ENCODE results near the gene ALDH2. TPM values are rescaled to one million over a fixed set of nuclear protein-coding genes. Genes with fewer than 3 reads are reported as not detected.
"Not testable (repeated sequence)": the region's sequence is repeated elsewhere in the genome, so short reads cannot be mapped to it uniquely, and the experiment has no call there.

The ALDH2 gene
- total and polyA plus RNA-seq, 8 donors = 22.3 to 80.2 (median 40.6) TPM

GRCh38 chr12:111819191-111820158 is 52.7 kb downstream of the ALDH2 start:
- Histone ChIP-seq H3K27ac (no peak overlapping the region), H3K27me3 (no peaks in the 10 kb centered on the region), H3K36me3 (no peaks in the 10 kb centered on the region), H3K4me1 (no peaks in the 10 kb centered on the region), H3K4me3 (no peak overlapping the region), H3K9me3 (no peaks in the 10 kb centered on the region)
- peak; percentile 82 for FAIRE-seq
- intact Hi-C loops (cut with DNase I) = loop anchor here in 1 of 3 donors (10.0 kb wide), 1 partner anchor 55 kb away; the partner anchor contains the start of gene ALDH2
- no peak for ATAC-seq
- DNase-seq = no peak
- WGBS, 2 donors = 65 to 71% methylated on average over 6 of the region's 6 CpGs
- no peak for TF ChIP-seq CTCF (IDR thresholded peaks at IDR 0.05)

- DNase-seq; H3K9me3 ChIP-seq; H3K36me3 ChIP-seq; H3K4me1 ChIP-seq; intact Hi-C loops (cut with DNase I); H3K27ac ChIP-seq; FAIRE-seq; H3K27me3 ChIP-seq; H3K4me3 ChIP-seq; ATAC-seq: not testable (repeated sequence)
- 85 to 87% methylated on average over 8 of the region's 8 CpGs for WGBS, 2 donors
Measured at GRCh38 chr12:111820828-111821227, 54.1 kb downstream of the ALDH2 start.

GRCh38 chr12:111822886-111823285 is 56.2 kb downstream of the ALDH2 start:
- no peak for TF ChIP-seq CTCF (IDR thresholded peaks at IDR 0.05)
- WGBS, 2 donors = 38 to 43% methylated on average over 2 of the region's 2 CpGs
- no peak for DNase-seq
- Histone ChIP-seq H3K27me3 (no peaks in the 10 kb centered on the region), H3K36me3 (no peaks in the 10 kb centered on the region), H3K4me3 (no peak overlapping the region), H3K9me3 (no peaks in the 10 kb centered on the region), H3K4me1 (no peaks in the 10 kb centered on the region), H3K27ac (no peak overlapping the region)
- no peak for ATAC-seq
- no peak for FAIRE-seq
- intact Hi-C loops (cut with DNase I) = no loop called here

- H3K27ac ChIP-seq = no peak overlapping the region
- H3K36me3 ChIP-seq = no peaks in the 10 kb centered on the region
- H3K4me3 ChIP-seq = no peak overlapping the region
- no peak for FAIRE-seq
- no peak for ATAC-seq
- 43 to 45% methylated on average over 3 of the region's 3 CpGs for WGBS, 2 donors
- intact Hi-C loops (cut with DNase I) = no loop called here
- no peaks in the 10 kb centered on the region for H3K27me3 ChIP-seq
- DNase-seq = no peak
- H3K4me1 ChIP-seq = no peaks in the 10 kb centered on the region
- no peak for TF ChIP-seq CTCF (IDR thresholded peaks at IDR 0.05)
- H3K9me3 ChIP-seq = no peaks in the 10 kb centered on the region
Measured at GRCh38 chr12:111823891-111824290, 57.2 kb downstream of the ALDH2 start.

GRCh38 chr12:111824312-111824711 is 57.6 kb downstream of the ALDH2 start:
- H3K36me3 ChIP-seq; H3K27ac ChIP-seq; FAIRE-seq; ATAC-seq; H3K4me3 ChIP-seq; H3K9me3 ChIP-seq; H3K27me3 ChIP-seq; intact Hi-C loops (cut with DNase I); H3K4me1 ChIP-seq; DNase-seq: not testable (repeated sequence)
- 45 to 47% methylated on average over 4 of the region's 4 CpGs for WGBS, 2 donors

- Histone ChIP-seq H3K4me1 (no peaks in the 10 kb centered on the region), H3K36me3 (no peaks in the 10 kb centered on the region), H3K27ac (no peak overlapping the region), H3K4me3 (no peak overlapping the region), H3K27me3 (no peaks in the 10 kb centered on the region), H3K9me3 (no peaks in the 10 kb centered on the region)
- DNase-seq (no peak), FAIRE-seq (no peak), ATAC-seq (no peak)
- no peak for TF ChIP-seq CTCF (IDR thresholded peaks at IDR 0.05)
- WGBS, 2 donors = 49 to 58% methylated on average over 5 of the region's 5 CpGs
- intact Hi-C loops (cut with DNase I) = no loop called here
Measured at GRCh38 chr12:111825509-111825908, 58.8 kb downstream of the ALDH2 start.

Data from pancreas (tissue), 10 donors.